ENCODE measurements around the gene TMEM87B.

The TMEM87B gene

DNA sequence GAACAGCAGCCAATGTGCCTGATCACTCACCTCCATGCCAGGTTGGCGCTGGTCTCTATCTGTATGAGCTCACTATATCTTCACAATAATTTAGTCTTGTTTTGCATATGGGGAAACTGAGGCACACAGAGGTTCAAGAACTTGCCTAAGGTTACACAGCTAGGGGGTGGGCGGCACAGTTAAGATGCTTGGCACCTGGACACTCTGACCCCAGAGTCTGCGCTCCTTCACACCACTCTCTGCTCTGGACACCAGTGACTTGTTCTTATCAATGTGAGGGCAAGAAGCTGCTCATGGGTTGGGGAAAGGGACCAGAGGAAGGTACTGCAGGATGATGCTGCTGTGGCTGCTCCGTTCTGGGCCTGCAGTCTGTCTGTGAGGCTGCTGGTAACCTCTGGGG, 110.2 kb downstream of the TMEM87B start:
- H3K4me3 ChIP-seq (ENCODE audit: low read depth, low read length) = no peak overlapping the region
- TF ChIP-seq, protein P1, sequence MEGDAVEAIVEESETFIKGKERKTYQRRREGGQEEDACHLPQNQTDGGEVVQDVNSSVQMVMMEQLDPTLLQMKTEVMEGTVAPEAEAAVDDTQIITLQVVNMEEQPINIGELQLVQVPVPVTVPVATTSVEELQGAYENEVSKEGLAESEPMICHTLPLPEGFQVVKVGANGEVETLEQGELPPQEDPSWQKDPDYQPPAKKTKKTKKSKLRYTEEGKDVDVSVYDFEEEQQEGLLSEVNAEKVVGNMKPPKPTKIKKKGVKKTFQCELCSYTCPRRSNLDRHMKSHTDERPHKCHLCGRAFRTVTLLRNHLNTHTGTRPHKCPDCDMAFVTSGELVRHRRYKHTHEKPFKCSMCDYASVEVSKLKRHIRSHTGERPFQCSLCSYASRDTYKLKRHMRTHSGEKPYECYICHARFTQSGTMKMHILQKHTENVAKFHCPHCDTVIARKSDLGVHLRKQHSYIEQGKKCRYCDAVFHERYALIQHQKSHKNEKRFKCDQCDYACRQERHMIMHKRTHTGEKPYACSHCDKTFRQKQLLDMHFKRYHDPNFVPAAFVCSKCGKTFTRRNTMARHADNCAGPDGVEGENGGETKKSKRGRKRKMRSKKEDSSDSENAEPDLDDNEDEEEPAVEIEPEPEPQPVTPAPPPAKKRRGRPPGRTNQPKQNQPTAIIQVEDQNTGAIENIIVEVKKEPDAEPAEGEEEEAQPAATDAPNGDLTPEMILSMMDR (conservative IDR thresholded peaks at IDR 0.05; ENCODE audit: low read depth, low read length) = no peak
- no peak for DNase-seq (ENCODE audit: low read depth)

GRCh38 chr2:112166806-112167499, 111.9 kb downstream of the TMEM87B start:
- H3K4me3 ChIP-seq (ENCODE audit: low read depth, low read length) = no peak overlapping the region
- DNase-seq (ENCODE audit: low read depth) = no peak
- TF ChIP-seq, protein P1 (conservative IDR thresholded peaks at IDR 0.05; ENCODE audit: low read depth, low read length) = no peak

GRCh38 chr2:112168422-112169124, 113.5 kb downstream of the TMEM87B start:
- TF ChIP-seq, protein P1 (conservative IDR thresholded peaks at IDR 0.05; ENCODE audit: low read depth, low read length) = no peak
- H3K4me3 ChIP-seq (ENCODE audit: low read depth, low read length) = no peak overlapping the region
- peak; percentile 67 for DNase-seq (ENCODE audit: low read depth)

All from choroid plexus epithelial cell (primary cell).